Omental fat pad (tissue), 4 donors: Measurements from ENCODE around the gene SIRPB2. TPM values are rescaled to one million over a fixed set of nuclear protein-coding genes. Genes with fewer than 3 reads are reported as not detected.

Experiments
- ATAC-seq: fragments of 150-250 bp; one replicate; pipeline ENCODE4 v1.9.1; 2016; ENCODE audit warnings: mild to moderate bottlenecking, moderate library complexity; ENCODE audit not compliant: low FRiP score
- DNase-seq: peaks from one replicate; pipeline ENCODE4 v3.0.0-alpha.2; 2019; ENCODE audit warnings: low spot score
- small RNA-seq: library from RNA; depleted of rRNA; stranded (forward); fragments of <200 nt; gene quantifications from one replicate; pipeline ENCODE3, GENCODE V24; 2016
- total RNA-seq, 4 donors: library from RNA; depleted of rRNA; stranded (reverse); fragments of >200 nt; gene quantifications; one replicate each; pipeline ENCODE4 v1.1.0, GENCODE V29; 2016
- TF ChIP-seq, protein P1 (sequence below), 3 donors: fragments of 450-650 bp; IDR thresholded peaks; one replicate each; pipeline ENCODE4 v1.5.1; 2016 to 2017; ENCODE audit warnings: antibody characterized with exemption in 3 of 3, mild to moderate bottlenecking in 3 of 3, moderate library complexity in 2 of 3

SIRPB2 gene
- total RNA-seq, 4 donors from 2014 or later, result 13.6 to 35.0 (median 25.7) TPM

DNA sequence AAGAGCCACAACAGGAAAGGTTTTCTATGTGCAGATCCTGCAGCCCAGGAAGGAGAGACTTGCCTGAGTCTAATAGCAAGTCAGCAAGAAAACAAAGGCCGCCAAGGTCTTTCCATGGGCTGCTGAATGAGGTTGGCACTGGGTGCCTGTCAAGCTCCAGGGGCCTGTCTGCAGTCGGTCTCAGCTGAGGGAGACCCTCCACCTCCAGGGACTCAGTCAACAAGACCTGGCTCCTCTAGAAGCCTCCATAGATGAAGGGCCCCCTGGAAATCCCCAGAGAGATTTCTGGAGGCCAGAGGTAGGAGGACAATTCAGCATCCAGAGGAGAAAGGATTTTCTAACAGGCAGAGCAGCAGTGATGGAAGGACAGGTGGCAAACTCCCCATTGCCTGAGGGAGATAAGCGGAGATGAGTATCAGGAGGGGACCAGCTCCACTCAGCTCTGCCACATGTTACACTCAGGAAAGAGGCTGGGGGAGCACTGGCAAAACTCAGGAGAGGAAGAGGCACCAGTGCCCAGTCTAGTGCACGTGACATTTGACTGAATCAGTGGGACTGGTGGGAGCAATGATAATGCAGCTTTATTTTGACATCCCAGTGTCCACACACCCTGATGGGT is 64.9 kb downstream of the SIRPB2 start:
- DNase-seq (no peak), ATAC-seq (no peak)
- TF ChIP-seq, protein P1, sequence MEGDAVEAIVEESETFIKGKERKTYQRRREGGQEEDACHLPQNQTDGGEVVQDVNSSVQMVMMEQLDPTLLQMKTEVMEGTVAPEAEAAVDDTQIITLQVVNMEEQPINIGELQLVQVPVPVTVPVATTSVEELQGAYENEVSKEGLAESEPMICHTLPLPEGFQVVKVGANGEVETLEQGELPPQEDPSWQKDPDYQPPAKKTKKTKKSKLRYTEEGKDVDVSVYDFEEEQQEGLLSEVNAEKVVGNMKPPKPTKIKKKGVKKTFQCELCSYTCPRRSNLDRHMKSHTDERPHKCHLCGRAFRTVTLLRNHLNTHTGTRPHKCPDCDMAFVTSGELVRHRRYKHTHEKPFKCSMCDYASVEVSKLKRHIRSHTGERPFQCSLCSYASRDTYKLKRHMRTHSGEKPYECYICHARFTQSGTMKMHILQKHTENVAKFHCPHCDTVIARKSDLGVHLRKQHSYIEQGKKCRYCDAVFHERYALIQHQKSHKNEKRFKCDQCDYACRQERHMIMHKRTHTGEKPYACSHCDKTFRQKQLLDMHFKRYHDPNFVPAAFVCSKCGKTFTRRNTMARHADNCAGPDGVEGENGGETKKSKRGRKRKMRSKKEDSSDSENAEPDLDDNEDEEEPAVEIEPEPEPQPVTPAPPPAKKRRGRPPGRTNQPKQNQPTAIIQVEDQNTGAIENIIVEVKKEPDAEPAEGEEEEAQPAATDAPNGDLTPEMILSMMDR (IDR thresholded peaks at IDR 0.05), result no peak

Small RNA genes within 50 kb of the gene (small RNA-seq; reads per million reads assigned to genes)
- gene RNU6-917P, result not detected

Other genes with a start within 250 kb of the SIRPB2 start
- gene SNPH, start 225.1 kb downstream of the SIRPB2 start, total RNA-seq, result 1 to 10 TPM; 2.0 to 3.9 (median 2.5) TPM
- gene SDCBP2, start 162.3 kb downstream of the SIRPB2 start, total RNA-seq, result 10 to 100 TPM in 2 of 4 donors, 1 to 10 TPM in 2; 7.7 to 18.0 (median 9.8) TPM
- gene FKBP1A, start 98.4 kb downstream of the SIRPB2 start, total RNA-seq, result 100 to 1,000 TPM; 204 to 275 (median 241) TPM
- gene NSFL1C, start 24.6 kb downstream of the SIRPB2 start, total RNA-seq, result 10 to 100 TPM; 34.0 to 61.9 (median 57.5) TPM
- gene SIRPD, start 66.3 kb upstream of the SIRPB2 start, total RNA-seq, result 1 to 10 TPM in 1 of 4 donors, under 1 TPM in 1, not detected in 2; 0.96 to 1.1 TPM
- 10 to 100 TPM in 1 of 4 donors, 1 to 10 TPM in 3; 5.1 to 10.5 (median 8.7) TPM for gene SIRPB1, start 128.6 kb upstream of the SIRPB2 start, total RNA-seq
- not detected for gene SIRPG, start 166.4 kb upstream of the SIRPB2 start, total RNA-seq